Stimulated activated CD8-positive, alpha-beta memory T cell treated with anti-CD3 and anti-CD28 coated beads, Interleukin-12 subunit alpha, Interleukin-12 subunit beta, amount 100 ng/mL, for 24 hours (primary cell): Measurements from ENCODE around the gene RALGDS.

ENCODE experiments used
- DNase-seq: peaks from one replicate; pipeline ENCODE4 v3.0.0-alpha.2; 2020; ENCODE audit errors: extremely low read depth

Gene RALGDS

DNA sequence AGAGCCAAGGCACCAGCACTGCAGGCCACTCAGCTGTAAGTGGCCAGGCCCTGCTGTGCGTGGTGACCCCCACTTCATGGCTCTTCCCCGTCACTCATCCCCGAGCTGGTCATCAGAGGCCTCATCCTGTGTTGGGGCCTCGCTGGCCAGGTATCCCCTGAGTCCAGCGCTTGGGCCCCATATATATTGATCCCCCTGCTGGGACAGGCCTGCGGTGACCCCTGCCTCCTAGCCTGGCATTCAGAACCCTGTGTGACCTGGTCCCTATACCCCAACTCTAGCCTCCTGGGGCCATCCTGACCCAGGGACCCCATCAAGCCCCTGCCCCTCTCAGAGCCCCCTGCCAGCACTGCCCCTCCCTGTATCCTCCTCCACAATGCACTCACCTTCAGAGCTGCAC, 30.0 kb upstream of the RALGDS start:
- no peak for DNase-seq

- DNase-seq = no peak
Observed at GRCh38 chr9:133149130-133150015, 28.3 kb upstream of the RALGDS start.

GRCh38 chr9:133148199-133149129, 27.4 kb upstream of the RALGDS start:
- no peak for DNase-seq

DNA sequence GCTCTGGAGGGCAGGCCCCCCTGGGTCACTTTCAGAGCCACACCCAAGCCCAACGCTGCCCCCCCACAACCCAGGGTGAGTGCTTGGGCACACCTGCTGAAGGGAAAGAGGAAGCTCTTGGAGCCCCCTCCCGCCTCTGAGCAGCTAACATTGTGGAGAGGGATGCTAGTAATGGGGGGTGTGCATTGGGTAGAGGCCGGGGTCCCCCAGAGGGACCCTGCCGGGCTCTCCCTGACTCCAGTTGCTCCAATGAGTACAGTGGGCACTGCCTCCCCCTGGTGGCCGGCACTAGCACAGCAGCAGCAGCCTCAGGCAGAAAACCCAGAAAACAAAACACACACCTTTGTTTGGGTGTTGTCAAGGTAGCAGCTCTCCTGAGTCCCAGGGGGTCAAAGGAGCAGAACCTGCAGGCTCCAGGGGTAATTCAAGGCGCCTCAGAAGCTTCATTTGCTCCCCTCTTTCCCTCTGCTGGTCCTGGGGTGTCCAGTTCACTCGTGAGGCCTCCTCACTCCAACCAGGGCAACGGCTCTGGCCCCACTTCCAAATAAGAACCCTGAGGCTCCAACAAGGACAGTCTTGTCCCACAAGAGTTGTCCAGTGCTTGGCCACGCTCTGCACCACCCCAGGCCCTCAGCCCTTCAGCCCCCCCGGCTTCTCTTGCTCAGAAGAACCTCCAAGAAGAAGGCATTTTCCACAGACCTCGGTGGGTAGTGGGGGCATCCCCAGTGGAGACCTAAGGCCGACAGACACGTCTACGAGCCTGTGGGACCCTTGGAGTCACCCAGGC, 26.6 kb upstream of the RALGDS start:
- no peak for DNase-seq

DNA sequence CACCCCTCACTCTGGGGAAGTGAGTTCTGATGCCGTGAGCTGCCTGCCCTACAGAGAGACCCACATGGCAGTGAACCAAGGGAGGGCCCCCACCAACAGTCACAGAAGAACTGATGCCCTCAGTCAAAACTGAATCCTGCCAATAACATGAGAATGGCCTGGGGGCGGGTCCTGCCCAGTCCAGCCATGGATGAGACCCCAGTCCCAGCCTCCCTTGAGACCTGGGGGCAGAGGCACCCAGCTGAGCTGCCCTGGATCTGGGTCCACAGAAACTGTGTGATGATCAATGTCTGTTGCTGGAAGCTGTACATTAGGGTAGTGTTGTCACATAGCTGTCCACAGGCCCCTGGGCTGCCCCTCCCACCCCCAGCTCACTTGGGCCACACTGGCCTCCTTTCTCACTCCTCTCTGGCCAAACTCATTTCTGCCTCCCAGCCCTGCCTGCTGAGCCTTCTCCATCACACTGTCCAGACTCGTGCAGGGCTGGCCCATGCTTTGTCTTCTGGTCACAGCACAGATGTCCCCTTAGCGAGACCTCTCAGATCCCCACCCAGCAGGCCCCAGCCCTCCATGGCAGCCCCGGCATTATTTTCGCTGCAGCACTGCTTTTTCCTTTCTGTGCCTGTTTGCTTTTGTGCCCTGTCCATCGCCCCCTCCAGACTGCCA, 25.8 kb upstream of the RALGDS start:
- no peak for DNase-seq

- DNase-seq = no peak
Observed at GRCh38 chr9:133144904-133145851, 24.1 kb upstream of the RALGDS start.

DNA sequence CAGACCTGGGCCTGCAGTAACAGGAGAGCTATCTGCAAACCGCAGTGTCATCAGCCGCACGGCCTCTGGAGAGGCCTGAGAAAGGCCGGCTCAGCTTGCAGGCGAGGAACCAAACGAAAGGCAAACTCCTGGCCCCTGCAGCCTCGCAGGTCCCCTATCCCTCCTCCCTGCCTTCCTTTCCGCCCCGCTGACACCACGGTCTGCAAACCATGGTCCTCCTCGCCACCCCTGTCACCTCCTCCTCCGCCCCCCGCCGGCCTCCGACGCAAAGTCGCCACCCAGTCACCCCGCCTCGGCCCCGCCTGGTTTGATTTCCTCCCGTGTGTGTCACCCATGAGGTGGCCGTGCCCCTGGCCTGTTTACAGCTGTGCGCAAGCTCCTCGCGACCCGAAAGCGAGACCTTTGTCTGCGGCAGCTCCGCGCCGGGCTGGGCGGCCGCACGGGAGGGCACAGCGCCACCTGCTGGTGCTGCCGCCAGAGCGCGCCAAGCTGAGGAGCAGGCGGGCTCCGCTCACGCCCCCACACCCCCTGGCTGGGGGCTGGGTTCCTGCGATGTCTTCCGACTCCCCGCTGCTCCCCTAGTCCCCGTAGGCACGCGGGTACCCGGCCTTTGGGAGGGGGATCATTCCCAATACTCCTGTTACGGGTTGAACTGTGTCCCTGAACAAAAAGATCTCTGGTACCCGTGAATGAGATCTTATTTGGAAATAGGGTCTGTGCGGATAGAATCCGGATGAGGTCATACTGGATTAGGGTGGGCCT, 23.3 kb upstream of the RALGDS start:
- peak; percentile 88 for DNase-seq

- no peak for DNase-seq
Observed at GRCh38 chr9:133143639-133144141, 22.6 kb upstream of the RALGDS start.

- DNase-seq = no peak
Observed at GRCh38 chr9:133142684-133143622, 21.9 kb upstream of the RALGDS start.

DNA sequence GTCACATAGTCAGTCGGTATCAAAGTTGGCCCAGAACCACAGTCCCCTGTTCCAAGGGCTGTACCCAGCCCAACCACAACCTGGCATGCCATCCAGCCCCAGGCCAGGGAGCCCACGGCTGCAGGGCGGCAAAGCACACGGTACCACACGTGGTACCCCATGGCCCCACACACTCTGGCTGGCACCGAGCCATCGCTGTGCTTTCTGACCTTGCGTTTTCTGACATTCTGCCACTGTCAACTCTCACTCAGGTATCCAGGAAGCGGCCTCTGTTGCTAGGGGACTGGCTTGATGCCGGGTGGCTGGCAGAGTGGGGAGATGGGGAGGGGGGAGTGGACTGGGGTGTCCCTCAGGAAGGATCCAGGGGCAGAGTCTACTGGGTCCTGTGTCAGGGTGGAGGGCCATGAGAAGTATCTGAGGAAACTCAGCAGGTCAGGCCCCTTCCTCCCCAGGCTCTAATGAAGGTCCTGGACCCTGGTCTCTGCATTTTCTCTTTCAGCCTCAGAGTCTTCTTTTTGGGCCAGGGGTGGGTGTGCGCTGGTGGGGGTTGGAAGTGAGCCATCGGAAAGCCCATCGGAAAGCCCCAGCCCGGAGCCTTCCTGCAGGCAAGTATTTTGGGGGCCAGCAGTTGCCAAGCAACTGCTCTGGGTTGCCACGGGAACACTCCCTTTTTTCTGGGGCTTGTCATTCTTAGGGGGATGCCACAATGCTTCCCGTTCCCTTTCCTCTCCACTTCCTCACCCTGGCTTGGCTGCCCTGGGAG, 21.0 kb upstream of the RALGDS start:
- no peak for DNase-seq

DNA sequence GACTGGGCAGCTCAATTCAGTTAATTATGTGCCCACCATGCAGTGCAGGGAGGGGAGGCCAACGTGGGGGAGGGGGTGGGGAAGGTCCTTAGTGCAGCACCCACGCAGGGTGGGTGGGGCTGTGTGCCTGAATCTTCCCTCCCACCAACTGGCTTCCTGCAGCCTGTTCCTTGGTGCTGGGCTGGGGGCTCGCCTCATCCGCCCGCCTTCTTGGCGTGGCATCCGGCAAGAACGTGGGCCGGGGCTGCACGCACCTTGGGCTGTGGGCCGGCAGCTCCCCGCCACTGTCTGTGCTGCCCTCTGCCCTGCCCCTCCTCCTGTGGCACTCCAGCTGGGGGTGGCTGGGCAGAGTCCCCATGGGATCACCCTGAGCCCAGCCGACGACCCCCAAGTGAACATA, 19.6 kb upstream of the RALGDS start:
- DNase-seq = no peak

DNA sequence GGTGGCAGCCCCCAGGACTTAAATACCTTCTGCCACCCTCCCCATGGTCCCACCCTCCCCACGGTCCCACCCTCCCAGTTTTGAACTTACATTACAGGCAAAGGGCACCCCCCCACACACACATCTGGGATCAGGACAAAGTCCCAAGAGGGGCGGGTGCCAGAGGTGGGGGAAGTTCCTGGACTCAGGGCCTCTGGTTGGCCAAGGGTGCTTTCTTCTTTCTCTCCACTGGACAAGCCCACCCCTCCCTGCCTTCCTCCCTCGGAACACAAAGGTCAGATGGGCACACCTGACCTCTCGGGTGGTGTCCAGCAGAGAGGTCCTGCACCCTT, 19.1 kb upstream of the RALGDS start:
- DNase-seq = no peak

GRCh38 chr9:133139246-133140173, 18.5 kb upstream of the RALGDS start:
- DNase-seq = no peak

DNA sequence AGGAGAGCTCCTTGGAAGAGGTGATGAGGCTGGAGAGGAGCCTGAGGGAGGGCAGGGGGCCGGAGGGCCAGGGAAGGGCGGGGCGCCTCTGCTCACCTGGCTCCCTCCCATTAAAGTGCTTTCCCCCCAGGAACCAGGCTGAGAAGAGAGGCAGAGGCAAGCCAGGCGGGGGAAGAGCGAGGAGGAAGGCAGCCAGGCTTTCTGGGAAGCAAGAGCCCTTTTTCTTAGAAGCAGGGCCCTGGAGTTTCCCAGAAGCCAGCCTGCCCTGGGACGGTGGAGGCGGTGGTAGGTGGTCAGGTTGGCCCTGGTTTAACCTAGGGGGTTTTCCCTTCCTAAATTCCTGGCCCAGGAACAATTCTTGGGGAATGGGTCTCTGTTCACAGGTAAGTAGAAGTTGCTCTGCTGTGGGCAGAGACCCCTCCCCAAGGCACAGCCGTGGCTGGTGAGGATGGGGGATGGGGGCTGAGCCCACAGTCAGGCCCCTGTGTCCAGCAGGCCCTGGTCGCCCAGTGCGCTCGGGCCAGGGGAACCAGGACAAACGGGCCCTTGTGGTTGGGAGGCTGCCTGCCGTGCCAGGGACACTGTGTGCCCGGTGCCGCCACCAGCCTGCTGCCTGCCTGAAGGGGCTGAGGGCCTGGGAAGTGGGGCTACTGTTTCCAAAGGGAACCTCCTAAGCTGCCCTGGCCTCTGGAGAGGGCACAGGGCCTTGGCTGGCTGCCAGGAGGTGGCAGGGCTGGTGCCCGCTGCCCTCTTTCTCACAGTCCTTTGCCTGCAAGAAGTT, 16.6 kb upstream of the RALGDS start:
- no peak for DNase-seq

GRCh38 chr9:133135146-133135745, 14.2 kb upstream of the RALGDS start:
- no peak for DNase-seq
